H1 (cell line): ENCODE data around the gene ZNF346. TPM values are rescaled to one million over a fixed set of nuclear protein-coding genes. Genes with fewer than 3 reads are reported as not detected.
A peak's percentile ranks its signal among the peaks of the same experiment; 100 is the strongest.

Source experiments
- CTCF ChIA-PET: fragments of 300-600 bp; sonication (Branson Sonifier 250); formaldehyde crosslinking; loops from one replicate; lab custom pipeline; 2021; ENCODE audit not compliant: partially characterized antibody; lab: Charles Lee
- POLR2A ChIA-PET: fragments of 300-600 bp; sonication (Branson Sonifier 250); formaldehyde crosslinking; loops from one replicate; lab custom pipeline; 2021; ENCODE audit warnings: inconsistent platforms; ENCODE audit not compliant: partially characterized antibody; lab: Charles Lee
- DNase-seq, 2 experiments: peaks; one replicate each; pipeline versions ENCODE4 v3.0.0 to v3.0.0-alpha.2; 2010 to 2022; ENCODE audit warnings: low spot score in 2 of 2, low read depth in 1 of 2, mixed read lengths in 1 of 2
- FAIRE-seq: peaks from 2 replicates; lab custom pipeline; 2011; peaks lifted over from hg19 to GRCh38; lab: Jason Lieb, UNC
- H2AFZ ChIP-seq: 2 replicates; pipeline ENCODE4 v1.8.1; 2012; ENCODE audit warnings: low read length, inconsistent platforms
- H2AK5ac ChIP-seq: 2 replicates; pipeline ENCODE4 v1.6.1; 2013; ENCODE audit warnings: low read depth, low read length
- H2BK120ac ChIP-seq: replicated peaks from 2 replicates; pipeline ENCODE3; 2013; ENCODE audit warnings: low read depth, low read length, inconsistent platforms
- H2BK12ac ChIP-seq: 2 replicates; pipeline ENCODE4 v1.6.1; 2013; ENCODE audit warnings: low read depth, low read length
- H2BK15ac ChIP-seq: 2 replicates; pipeline ENCODE4 v1.6.1; 2013; ENCODE audit warnings: low read length
- H2BK20ac ChIP-seq: 2 replicates; pipeline ENCODE4 v1.6.1; 2013; ENCODE audit warnings: low read length
- H2BK5ac ChIP-seq: 2 replicates; pipeline ENCODE4 v1.6.1; 2013; ENCODE audit warnings: low read depth, low read length
- H3K14ac ChIP-seq: 2 replicates; pipeline ENCODE4 v1.6.1; 2013; ENCODE audit warnings: inconsistent platforms; ENCODE audit not compliant: insufficient read length
- H3K18ac ChIP-seq: 2 replicates; pipeline ENCODE4 v1.6.1; 2013; ENCODE audit warnings: low read length; ENCODE audit errors: extremely low read depth
- H3K23ac ChIP-seq: 2 replicates; pipeline ENCODE4 v1.6.1; 2013; ENCODE audit warnings: inconsistent platforms; ENCODE audit not compliant: insufficient read length
- H3K23me2 ChIP-seq: 2 replicates; pipeline ENCODE4 v1.6.1; 2013; ENCODE audit warnings: low read depth, low read length
- H3K27ac ChIP-seq: 2 replicates; pipeline ENCODE4 v1.6.1; 2011; ENCODE audit warnings: low read depth, low read length, inconsistent platforms
- H3K27me3 ChIP-seq, 4 experiments: replicated peaks in 1 of 4; 1 replicate in 1 of 4; 2 replicates in 3 of 4; pipeline versions ENCODE4 v1.6.1 to v1.8.1; 2011 to 2013; ENCODE audit warnings: low read length in 3 of 4, mild to moderate bottlenecking in 3 of 4, inconsistent platforms in 2 of 4, mixed read lengths in 2 of 4, moderate library complexity in 1 of 4; ENCODE audit not compliant: control insufficient read depth in 3 of 4, insufficient read depth in 3 of 4; ENCODE audit errors: extremely low read depth in 1 of 4
- H3K36me3 ChIP-seq, 4 experiments: 2 replicates each; pipeline versions ENCODE4 v1.6.1 to v1.8.1; 2011 to 2013; ENCODE audit warnings: mild to moderate bottlenecking in 4 of 4, low read length in 3 of 4, moderate library complexity in 2 of 4, control low read depth in 1 of 4, inconsistent platforms in 1 of 4; ENCODE audit not compliant: insufficient read depth in 4 of 4, control insufficient read depth in 2 of 4
- H3K4ac ChIP-seq: replicated peaks from 2 replicates; pipeline ENCODE3; 2013; ENCODE audit warnings: low read length, low read depth, mixed read lengths, inconsistent platforms; ENCODE audit not compliant: insufficient read length
- H3K4me1 ChIP-seq, 4 experiments: replicated peaks in 1 of 4; 1 replicate in 1 of 4; 2 replicates in 3 of 4; pipeline versions ENCODE4 v1.6.1 to v1.8.1; 2011 to 2013; ENCODE audit warnings: low read length in 3 of 4, inconsistent platforms in 2 of 4, mixed read lengths in 1 of 4; ENCODE audit not compliant: insufficient read depth in 4 of 4, control insufficient read depth in 3 of 4
- H3K4me2 ChIP-seq, 2 experiments: 2 replicates each; pipeline versions ENCODE4 v1.6.1 to v1.8.1; 2011 to 2013; ENCODE audit warnings: low read depth in 2 of 2, low read length in 2 of 2, control low read depth in 1 of 2, inconsistent platforms in 1 of 2, mild to moderate bottlenecking in 1 of 2; ENCODE audit not compliant: insufficient read depth in 1 of 2
- H3K4me3 ChIP-seq, 4 experiments: fragments of 200-600, 300-600 bp in 1 of 4; sonication (generic), shearing (Covaris generic), sonication (Bioruptor Twin) in 1 of 4; 2 replicates each; pipeline versions ENCODE4 v1.5.1 to v1.8.1; 2011 to 2016; ENCODE audit warnings: low read length in 4 of 4, low read depth in 3 of 4, control low read depth in 2 of 4, inconsistent platforms in 2 of 4, mild to moderate bottlenecking in 2 of 4, mixed read lengths in 1 of 4, moderate library complexity in 1 of 4; ENCODE audit not compliant: insufficient read depth in 2 of 4; ENCODE audit errors: extremely low read depth in 1 of 4
- H3K56ac ChIP-seq: replicated peaks from 2 replicates; pipeline ENCODE3; 2013; ENCODE audit warnings: low read depth, mild to moderate bottlenecking, mixed read lengths, low read length, inconsistent platforms; ENCODE audit not compliant: insufficient read length
- H3K79me1 ChIP-seq: 2 replicates; pipeline ENCODE4 v1.6.1; 2013; ENCODE audit warnings: low read depth, low read length, control low read depth
- H3K79me2 ChIP-seq, 2 experiments: 2 replicates each; pipeline versions ENCODE4 v1.6.1 to v1.8.1; 2012 to 2013; ENCODE audit warnings: low read length in 2 of 2, mild to moderate bottlenecking in 2 of 2, inconsistent platforms in 1 of 2; ENCODE audit not compliant: insufficient read depth in 2 of 2, control insufficient read depth in 1 of 2
- H3K9ac ChIP-seq, 4 experiments: replicated peaks in 1 of 4; 1 replicate in 1 of 4; 2 replicates in 3 of 4; pipeline versions ENCODE4 v1.6.1 to v1.8.1; 2011 to 2013; ENCODE audit warnings: low read depth in 3 of 4, low read length in 3 of 4, control low read depth in 2 of 4, mild to moderate bottlenecking in 2 of 4, moderate library complexity in 2 of 4, inconsistent platforms in 1 of 4; ENCODE audit errors: extremely low read depth in 1 of 4
- H3K9me3 ChIP-seq, 2 experiments: 2 replicates each; pipeline versions ENCODE4 v1.6.1 to v1.8.1; 2012 to 2013; ENCODE audit warnings: mild to moderate bottlenecking in 2 of 2, moderate library complexity in 2 of 2, control low read depth in 1 of 2, inconsistent platforms in 1 of 2, low read depth in 1 of 2, low read length in 1 of 2, mixed read lengths in 1 of 2; ENCODE audit not compliant: insufficient read depth in 2 of 2
- H4K20me1 ChIP-seq, 2 experiments: replicated peaks in 1 of 2; 2 replicates each; pipeline versions ENCODE3 to v1.8.1; 2011 to 2013; ENCODE audit warnings: inconsistent platforms in 2 of 2, low read length in 2 of 2, mild to moderate bottlenecking in 1 of 2; ENCODE audit not compliant: insufficient read depth in 2 of 2, control insufficient read depth in 1 of 2
- H4K5ac ChIP-seq: 2 replicates; pipeline ENCODE4 v1.6.1; 2013; ENCODE audit warnings: low read length, low read depth, mixed read lengths, inconsistent platforms; ENCODE audit not compliant: insufficient read length
- H4K8ac ChIP-seq: 2 replicates; pipeline ENCODE4 v1.8.0; 2013; ENCODE audit warnings: mild to moderate bottlenecking, moderate library complexity, low read length, inconsistent platforms; ENCODE audit not compliant: insufficient read depth; ENCODE audit errors: extremely low read depth
- H4K91ac ChIP-seq: replicated peaks from 2 replicates; pipeline ENCODE3; 2013; ENCODE audit warnings: low read length, mixed read lengths, inconsistent platforms; ENCODE audit not compliant: insufficient read length
- BRCA1 ChIP-seq: IDR thresholded peaks from 2 replicates; pipeline ENCODE4 v1.6.1; 2012; ENCODE audit warnings: low read depth, low read length, improper control_type of control experiment
- CREB1 ChIP-seq: IDR thresholded peaks from 2 replicates; pipeline ENCODE4 v1.6.1; 2012; ENCODE audit warnings: inconsistent platforms
- GABPA ChIP-seq: IDR thresholded peaks from 2 replicates; pipeline ENCODE4 v1.6.1; 2011; ENCODE audit warnings: mild to moderate bottlenecking, low read length, moderate library complexity, borderline replicate concordance; ENCODE audit not compliant: insufficient read depth
- JUN ChIP-seq: IDR thresholded peaks from 2 replicates; pipeline ENCODE4 v1.6.1; 2011; ENCODE audit warnings: low read depth, mild to moderate bottlenecking, improper control_type of control experiment, low read length
- NANOG ChIP-seq: IDR thresholded peaks from 2 replicates; pipeline ENCODE4 v1.6.1; 2011; ENCODE audit warnings: low read length, low read depth, mild to moderate bottlenecking, inconsistent platforms; ENCODE audit not compliant: insufficient read depth, poor library complexity, severe bottlenecking
- NRF1 ChIP-seq: IDR thresholded peaks from 2 replicates; pipeline ENCODE4 v1.6.1; 2011; ENCODE audit warnings: mild to moderate bottlenecking, low read depth, low read length, improper control_type of control experiment
- SP1 ChIP-seq: IDR thresholded peaks from 2 replicates; pipeline ENCODE4 v1.6.1; 2011; ENCODE audit warnings: low read depth, low read length
- USF2 ChIP-seq: IDR thresholded peaks from 2 replicates; pipeline ENCODE4 v1.6.1; 2011; ENCODE audit warnings: low read length, improper control_type of control experiment
- WGBS, 2 experiments: shearing (Covaris generic) in 1 of 2; methylation state at CpG; one replicate each; pipeline versions ENCODE4 v1.1.6 to v1.1.7; 2013 to 2015; ENCODE audit warnings: low lambda C conversion rate in 2 of 2, mixed read lengths in 2 of 2, inconsistent platforms in 1 of 2, low coverage in 1 of 2, missing lambda C conversion rate in 1 of 2; ENCODE audit not compliant: insufficient replicate concordance in 2 of 2, insufficient coverage in 1 of 2, insufficient read length in 1 of 2; ENCODE audit errors: extremely low coverage in 1 of 2, missing lambda C conversion rate in 1 of 2; 5-methylcytosine and 5-hydroxymethylcytosine counted together
- polyA plus RNA-seq, 7 experiments: library from polyadenylated mRNA; depleted of rRNA in 3 of 7; stranded (reverse) in 5 of 7; unstranded in 2 of 7; fragments of >200 nt in 5 of 7; fragments of 200-250 nt in 2 of 7; gene quantifications; 1 replicate in 5 of 7; 2 replicates in 1 of 7; 4 replicates in 1 of 7; pipeline versions ENCODE4 v1.2.1 to v1.2.3, GENCODE V29; 2011 to 2013; ENCODE audit warnings: missing spikeins in 2 of 7, mixed read lengths in 2 of 7
- total RNA-seq: library from RNA; stranded (reverse); fragmentation: NEBNext Ultra II Directional; extraction: Animal tissue kit (Norgen Biotek cat#: 25700); gene quantifications from 2 replicates; pipeline ENCODE4 v1.2.1, GENCODE V29; 2021
- TF ChIP-seq, protein P1 (sequence below), 3 experiments: IDR thresholded peaks; 1 replicate in 2 of 3; 2 replicates in 1 of 3; pipeline versions ENCODE4 v1.5.1 to v1.6.1; 2011; ENCODE audit warnings: low read length in 3 of 3, mild to moderate bottlenecking in 3 of 3, inconsistent platforms in 2 of 3, low read depth in 1 of 3, moderate library complexity in 1 of 3; ENCODE audit not compliant: insufficient read depth in 1 of 3; ENCODE audit errors: control extremely low read depth in 1 of 3
- TF ChIP-seq, protein P2 (sequence below): IDR thresholded peaks from 2 replicates; pipeline ENCODE4 v1.6.1; 2011; ENCODE audit warnings: low read depth, mild to moderate bottlenecking, low read length; ENCODE audit not compliant: insufficient read depth

ZNF346 gene
- total and polyA plus RNA-seq, 2 of the 8 experiments (the other 6 are each of a cell fraction or from before 2014, with no cell fraction given), result 19.9 to 20.8 TPM

- no peak overlapping the region for H3K4ac ChIP-seq
- H2AK5ac ChIP-seq, result no peak overlapping the region
- H3K14ac ChIP-seq, result no peak overlapping the region
- no peak overlapping the region; the same call in 1 of the 2 replicates for H2BK5ac ChIP-seq
- no peak overlapping the region for H2BK120ac ChIP-seq
- POLR2A ChIA-PET, result interaction anchor here (0.6 to 1.1 kb wide), 3 partner anchors 23 to 58 kb away, joined by 3 to 5 read pairs (median 3); no protein-coding TSS in a partner anchor
- no peaks in the 10 kb centered on the region for H4K20me1 ChIP-seq
- no peaks in the 10 kb centered on the region for H3K36me3 ChIP-seq
- TF ChIP-seq SP1 (no peak), GABPA (no peak), NANOG (no peak), JUN (no peak), NRF1 (no peak), BRCA1 (no peak), CREB1 (no peak), USF2 (no peak)
- TF ChIP-seq, protein P1, sequence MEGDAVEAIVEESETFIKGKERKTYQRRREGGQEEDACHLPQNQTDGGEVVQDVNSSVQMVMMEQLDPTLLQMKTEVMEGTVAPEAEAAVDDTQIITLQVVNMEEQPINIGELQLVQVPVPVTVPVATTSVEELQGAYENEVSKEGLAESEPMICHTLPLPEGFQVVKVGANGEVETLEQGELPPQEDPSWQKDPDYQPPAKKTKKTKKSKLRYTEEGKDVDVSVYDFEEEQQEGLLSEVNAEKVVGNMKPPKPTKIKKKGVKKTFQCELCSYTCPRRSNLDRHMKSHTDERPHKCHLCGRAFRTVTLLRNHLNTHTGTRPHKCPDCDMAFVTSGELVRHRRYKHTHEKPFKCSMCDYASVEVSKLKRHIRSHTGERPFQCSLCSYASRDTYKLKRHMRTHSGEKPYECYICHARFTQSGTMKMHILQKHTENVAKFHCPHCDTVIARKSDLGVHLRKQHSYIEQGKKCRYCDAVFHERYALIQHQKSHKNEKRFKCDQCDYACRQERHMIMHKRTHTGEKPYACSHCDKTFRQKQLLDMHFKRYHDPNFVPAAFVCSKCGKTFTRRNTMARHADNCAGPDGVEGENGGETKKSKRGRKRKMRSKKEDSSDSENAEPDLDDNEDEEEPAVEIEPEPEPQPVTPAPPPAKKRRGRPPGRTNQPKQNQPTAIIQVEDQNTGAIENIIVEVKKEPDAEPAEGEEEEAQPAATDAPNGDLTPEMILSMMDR (IDR thresholded peaks at IDR 0.05; ENCODE audit: control extremely low read depth in 1 of 3, insufficient read depth in 1 of 3, low read depth in 1 of 3, low read length in 3 of 3), result no peak
- TF ChIP-seq, protein P2, sequence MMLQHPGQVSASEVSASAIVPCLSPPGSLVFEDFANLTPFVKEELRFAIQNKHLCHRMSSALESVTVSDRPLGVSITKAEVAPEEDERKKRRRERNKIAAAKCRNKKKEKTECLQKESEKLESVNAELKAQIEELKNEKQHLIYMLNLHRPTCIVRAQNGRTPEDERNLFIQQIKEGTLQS, result no peak
- no peak overlapping the region for H3K9ac ChIP-seq
- 77% methylated on average over 9 of the region's 9 CpGs; no CpG with 5 or more reads in 1 of the 2 experiments for WGBS, 2 experiments
- CTCF ChIA-PET, result interaction anchor here (0.6 to 11.0 kb wide), 7 partner anchors 11 to 851 kb away, joined by 3 to 170 read pairs (median 60); partner anchors contain the start of genes FGFR4 and MXD3
- no peak overlapping the region for H4K91ac ChIP-seq
- no peaks in the 10 kb centered on the region for H3K27me3 ChIP-seq
- no peaks in the 10 kb centered on the region for H3K23me2 ChIP-seq
- no peak overlapping the region for H3K23ac ChIP-seq
- no peak overlapping the region for H4K8ac ChIP-seq
- no peak overlapping the region for H2BK20ac ChIP-seq
- H2AFZ ChIP-seq, result no peak overlapping the region
- H3K27ac ChIP-seq, result no peak overlapping the region
- no peak for DNase-seq
- no peaks in the 10 kb centered on the region for H3K79me1 ChIP-seq
- peaks cover 0 to 9% (median 0%) of the 10 kb centered on the region in 4 experiments; a peak in 3 of 7 replicates for H3K4me1 ChIP-seq
- H3K4me2 ChIP-seq, result no peak overlapping the region
- H3K79me2 ChIP-seq, result no peaks in the 10 kb centered on the region
- no peak overlapping the region for H3K18ac ChIP-seq
- no peak overlapping the region for H3K56ac ChIP-seq
- H3K9me3 ChIP-seq, result no peaks in the 10 kb centered on the region
- no peak for FAIRE-seq
- H2BK12ac ChIP-seq, result peak overlapping the region; percentile 84; the same call in 1 of the 2 replicates
- H2BK15ac ChIP-seq, result no peak overlapping the region
- H3K4me3 ChIP-seq, result no peak overlapping the region
- H4K5ac ChIP-seq, result no peak overlapping the region
Observed at GRCh38 chr5:177109810-177110209, 87.3 kb downstream of the ZNF346 start.
